Measurements from ENCODE around the gene SNX24. TPM values are rescaled to one million over a fixed set of nuclear protein-coding genes. Genes with fewer than 3 reads are reported as not detected.
A peak's percentile ranks its signal among the peaks of the same experiment; 100 is the strongest.
"Not testable (repeated sequence)": the region's sequence is repeated elsewhere in the genome, so short reads cannot be mapped to it uniquely, and the experiment has no call there.

SNX24 gene
- total RNA-seq, 1 donor, result 29.8 TPM

- DNase-seq (ENCODE audit: low read depth), result peak; percentile 38
- TF ChIP-seq, protein P1, sequence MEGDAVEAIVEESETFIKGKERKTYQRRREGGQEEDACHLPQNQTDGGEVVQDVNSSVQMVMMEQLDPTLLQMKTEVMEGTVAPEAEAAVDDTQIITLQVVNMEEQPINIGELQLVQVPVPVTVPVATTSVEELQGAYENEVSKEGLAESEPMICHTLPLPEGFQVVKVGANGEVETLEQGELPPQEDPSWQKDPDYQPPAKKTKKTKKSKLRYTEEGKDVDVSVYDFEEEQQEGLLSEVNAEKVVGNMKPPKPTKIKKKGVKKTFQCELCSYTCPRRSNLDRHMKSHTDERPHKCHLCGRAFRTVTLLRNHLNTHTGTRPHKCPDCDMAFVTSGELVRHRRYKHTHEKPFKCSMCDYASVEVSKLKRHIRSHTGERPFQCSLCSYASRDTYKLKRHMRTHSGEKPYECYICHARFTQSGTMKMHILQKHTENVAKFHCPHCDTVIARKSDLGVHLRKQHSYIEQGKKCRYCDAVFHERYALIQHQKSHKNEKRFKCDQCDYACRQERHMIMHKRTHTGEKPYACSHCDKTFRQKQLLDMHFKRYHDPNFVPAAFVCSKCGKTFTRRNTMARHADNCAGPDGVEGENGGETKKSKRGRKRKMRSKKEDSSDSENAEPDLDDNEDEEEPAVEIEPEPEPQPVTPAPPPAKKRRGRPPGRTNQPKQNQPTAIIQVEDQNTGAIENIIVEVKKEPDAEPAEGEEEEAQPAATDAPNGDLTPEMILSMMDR (IDR thresholded peaks at IDR 0.05; ENCODE audit: insufficient read depth, low read depth, low read length), result peak; percentile 12
- no peak overlapping the region for H3K4me3 ChIP-seq (ENCODE audit: low read depth, low read length)
These were observed 63.2 kb downstream of the SNX24 start for GRCh38 chr5:122908662-122909061.

GRCh38 chr5:122909470-122910100 lies 64.2 kb downstream of the SNX24 start:
- H3K4me3 ChIP-seq (ENCODE audit: low read depth, low read length), result no peak overlapping the region
- TF ChIP-seq, protein P1 (IDR thresholded peaks at IDR 0.05; ENCODE audit: insufficient read depth, low read depth, low read length), result no peak
- DNase-seq (ENCODE audit: low read depth), result no peak

DNA sequence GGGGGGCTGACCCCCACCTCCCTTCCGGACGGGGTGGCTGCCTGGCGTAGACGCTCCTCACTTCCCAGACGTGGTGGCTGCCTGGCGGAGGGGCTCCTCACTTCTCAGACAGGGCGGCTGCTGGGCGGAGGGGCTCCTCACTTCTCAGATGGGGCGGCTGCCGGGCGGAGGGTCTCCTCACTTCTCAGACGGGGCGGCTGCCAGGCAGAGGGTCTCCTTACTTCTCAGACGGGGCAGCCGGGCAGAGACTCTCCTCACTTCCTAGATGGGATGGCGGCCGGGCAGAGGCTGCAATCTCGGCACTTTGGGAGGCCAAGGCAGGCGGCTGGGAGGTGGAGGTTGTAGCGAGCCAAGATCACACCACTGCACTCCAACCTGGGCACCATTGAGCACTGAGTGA lies 68.0 kb downstream of the SNX24 start:
- DNase-seq (ENCODE audit: low read depth), result not testable (repeated sequence)

DNA sequence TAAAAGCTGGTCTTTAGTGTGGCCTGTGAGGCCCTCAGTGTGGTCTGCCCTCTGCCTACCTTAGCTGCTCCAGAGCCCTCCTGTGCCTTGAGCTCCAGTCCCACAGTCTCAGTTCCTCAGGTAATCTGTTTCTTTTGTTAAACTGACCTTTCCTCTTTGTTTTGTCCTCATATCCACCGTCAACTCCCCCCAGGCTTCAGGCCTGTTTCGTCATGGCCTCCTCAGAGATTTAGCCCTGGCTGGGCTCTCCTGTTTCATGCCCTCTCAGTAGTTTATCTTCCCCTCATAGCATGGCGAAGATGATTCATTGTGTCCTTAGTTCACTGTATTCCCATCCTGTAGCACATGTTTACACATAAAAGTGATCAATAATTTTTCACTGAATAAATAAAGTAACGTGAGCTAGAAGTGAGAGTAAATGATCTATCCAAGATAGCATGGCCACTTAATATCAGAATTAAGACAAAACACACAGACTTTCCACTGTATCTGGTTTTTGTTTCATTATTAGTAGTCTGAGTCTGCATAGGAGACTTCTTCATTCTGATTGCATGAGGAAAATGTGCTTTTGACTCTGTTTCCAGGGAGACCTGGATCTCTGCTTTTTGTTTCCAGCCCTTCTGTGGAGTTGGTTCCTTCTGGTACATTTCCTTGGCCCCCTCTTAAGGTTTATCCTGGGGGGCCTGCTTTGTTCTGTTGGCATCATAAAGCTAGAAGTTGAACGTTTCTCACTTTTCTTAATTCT lies 70.5 kb downstream of the SNX24 start:
- H3K4me3 ChIP-seq (ENCODE audit: low read depth, low read length), result no peak overlapping the region
- TF ChIP-seq, protein P1 (IDR thresholded peaks at IDR 0.05; ENCODE audit: insufficient read depth, low read depth, low read length), result no peak
- DNase-seq (ENCODE audit: low read depth), result no peak

More for the DNA sequence above, 68.0 kb downstream of the SNX24 start:
- not testable (repeated sequence) for H3K4me3 ChIP-seq (ENCODE audit: low read depth, low read length)

- TF ChIP-seq, protein P1 (IDR thresholded peaks at IDR 0.05; ENCODE audit: insufficient read depth, low read depth, low read length), result no peak
- H3K4me3 ChIP-seq (ENCODE audit: low read depth, low read length), result no peak overlapping the region
- no peak for DNase-seq (ENCODE audit: low read depth)
These were observed 71.1 kb downstream of the SNX24 start for GRCh38 chr5:122916490-122916889.

GRCh38 chr5:122919969-122920368 lies 74.6 kb downstream of the SNX24 start:
- H3K4me3 ChIP-seq (ENCODE audit: low read depth, low read length), result no peak overlapping the region
- TF ChIP-seq, protein P1 (IDR thresholded peaks at IDR 0.05; ENCODE audit: insufficient read depth, low read depth, low read length), result no peak
- no peak for DNase-seq (ENCODE audit: low read depth)

- no peak overlapping the region for H3K4me3 ChIP-seq (ENCODE audit: low read depth, low read length)
- TF ChIP-seq, protein P1 (IDR thresholded peaks at IDR 0.05; ENCODE audit: insufficient read depth, low read depth, low read length), result no peak
- no peak for DNase-seq (ENCODE audit: low read depth)
These were observed 76.4 kb downstream of the SNX24 start for GRCh38 chr5:122921826-122922225.

Data from fibroblast of villous mesenchyme (primary cell).